IPS-18c (cell line): ENCODE results near the gene ADAMTS10.
"Not testable (repeated sequence)": the region's sequence is repeated elsewhere in the genome, so short reads cannot be mapped to it uniquely, and the experiment has no call there.

Experiments used
- H3K4me3 ChIP-seq: 2 replicates; pipeline ENCODE4 v1.7.0; 2013; ENCODE audit warnings: low read depth, mild to moderate bottlenecking, low read length, moderate library complexity; ENCODE audit not compliant: insufficient read depth
- H3K9me3 ChIP-seq: one replicate; pipeline ENCODE4 v1.6.1; 2013; ENCODE audit warnings: mild to moderate bottlenecking, low read length, moderate library complexity; ENCODE audit not compliant: control insufficient read depth, insufficient read depth

Gene ADAMTS10

DNA sequence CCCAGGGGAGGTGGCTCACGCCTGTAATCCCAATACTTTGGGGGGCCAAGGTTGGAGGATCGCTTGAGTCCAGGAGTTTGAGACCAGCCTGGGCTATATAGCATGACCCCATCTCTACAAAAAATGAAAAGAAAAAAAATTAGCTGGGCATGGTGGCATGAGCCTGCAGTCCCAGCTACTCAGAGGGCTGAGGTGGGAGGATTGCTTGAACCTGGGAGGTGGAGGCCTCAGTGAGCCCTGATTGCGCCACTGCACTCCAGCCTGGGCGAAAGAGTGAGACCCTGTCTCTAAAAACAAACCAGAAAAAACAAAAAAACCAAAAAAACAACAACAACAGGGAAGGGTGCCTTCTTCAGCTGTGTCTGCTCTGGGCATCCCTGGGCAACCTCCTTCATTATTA is 32.8 kb downstream of the ADAMTS10 start:
- Histone ChIP-seq H3K4me3 (no peak overlapping the region), H3K9me3 (no peaks in the 10 kb centered on the region)

- H3K9me3 ChIP-seq, result no peaks in the 10 kb centered on the region
- H3K4me3 ChIP-seq, result no peak within 1 kb of the TSS; the same call in 1 of the 2 replicates
Observed at GRCh38 chr19:8577247-8577646, 33.3 kb downstream of the ADAMTS10 start, which contains the start of gene MYO1F. Gene MYO1F, minus strand, starts transcription at chr19:8577442. Its CDS starts 133 bp downstream, at chr19:8577309.

DNA sequence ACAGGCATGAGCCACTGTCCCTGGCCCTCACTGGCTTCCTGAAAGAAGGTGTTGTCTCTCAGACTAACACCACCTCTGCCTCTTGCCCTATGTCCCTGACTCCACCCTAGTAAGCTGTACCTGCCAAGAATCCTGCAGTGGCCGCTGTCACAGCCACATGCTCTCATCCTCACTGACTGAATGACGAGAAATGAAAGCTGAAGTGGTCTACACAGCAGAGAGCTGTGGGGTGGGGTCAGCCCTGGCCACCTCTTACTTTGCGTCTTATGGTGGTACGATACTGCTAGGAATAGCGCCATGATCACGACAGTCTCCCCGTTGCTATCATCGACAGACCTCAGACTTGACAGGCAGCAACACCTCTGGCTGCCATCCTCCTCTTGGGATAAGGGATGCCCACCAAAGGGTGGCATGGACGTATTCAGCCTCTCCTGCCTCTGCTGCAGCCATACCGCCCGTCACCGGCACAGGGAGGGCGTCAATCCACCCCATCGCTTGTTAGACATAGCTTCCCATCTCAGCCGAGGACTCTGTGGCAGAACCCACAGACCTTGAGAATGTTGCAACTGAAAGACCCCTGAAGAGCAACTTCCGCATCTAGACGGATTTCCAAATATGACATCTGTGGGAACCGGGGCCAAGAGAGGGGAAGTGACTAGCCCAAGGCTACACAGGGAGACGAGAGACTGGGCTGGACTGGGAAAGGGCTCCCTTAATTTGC is 34.1 kb downstream of the ADAMTS10 start:
- Histone ChIP-seq H3K9me3 (no peaks in the 10 kb centered on the region), H3K4me3 (no peak overlapping the region; the same call in 1 of the 2 replicates)

GRCh38 chr19:8575467-8575997 is 35.0 kb downstream of the ADAMTS10 start:
- H3K9me3 ChIP-seq, result no peaks in the 10 kb centered on the region
- no peak overlapping the region for H3K4me3 ChIP-seq

GRCh38 chr19:8574619-8574922 is 35.9 kb downstream of the ADAMTS10 start:
- H3K4me3 ChIP-seq, H3K9me3 ChIP-seq: not testable (repeated sequence)

- Histone ChIP-seq H3K9me3 (no peaks in the 10 kb centered on the region), H3K4me3 (no peak overlapping the region)
Observed at GRCh38 chr19:8573316-8573715, 37.2 kb downstream of the ADAMTS10 start.

GRCh38 chr19:8571006-8571411 is 39.5 kb downstream of the ADAMTS10 start:
- no peaks in the 10 kb centered on the region for H3K9me3 ChIP-seq
- no peak overlapping the region for H3K4me3 ChIP-seq

- no peaks in the 10 kb centered on the region for H3K9me3 ChIP-seq
Observed at GRCh38 chr19:8569066-8569771, 41.3 kb downstream of the ADAMTS10 start.

GRCh38 chr19:8567522-8568172 is 42.9 kb downstream of the ADAMTS10 start:
- H3K4me3 ChIP-seq, result no peak overlapping the region
- H3K9me3 ChIP-seq, result no peaks in the 10 kb centered on the region

More at GRCh38 chr19:8569066-8569771, 41.3 kb downstream of the ADAMTS10 start:
- H3K4me3 ChIP-seq, result no peak overlapping the region

GRCh38 chr19:8566855-8567254 is 43.7 kb downstream of the ADAMTS10 start:
- no peak overlapping the region for H3K4me3 ChIP-seq

DNA sequence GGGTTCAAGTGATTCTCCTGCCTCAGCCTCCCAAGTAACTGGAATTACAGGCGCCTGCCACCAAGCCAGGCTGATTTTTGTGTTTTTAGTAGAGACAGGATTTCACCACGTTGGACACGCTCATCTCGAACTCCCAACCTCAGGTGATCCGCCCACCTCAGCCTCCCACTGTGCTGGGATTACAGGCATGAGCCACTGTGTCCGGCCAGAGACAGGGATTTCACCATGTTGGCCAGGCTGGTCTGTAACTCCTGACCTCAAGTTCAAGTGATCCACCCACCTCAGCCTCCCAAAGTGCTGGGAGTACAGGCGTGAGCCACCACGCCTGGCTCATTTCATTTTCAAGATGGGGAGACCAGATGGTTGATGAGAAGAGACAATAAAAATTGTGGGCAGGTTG is 45.6 kb downstream of the ADAMTS10 start:
- H3K9me3 ChIP-seq, H3K4me3 ChIP-seq: not testable (repeated sequence)

More at GRCh38 chr19:8566855-8567254, 43.7 kb downstream of the ADAMTS10 start:
- H3K9me3 ChIP-seq, result no peaks in the 10 kb centered on the region

- no peak overlapping the region for H3K4me3 ChIP-seq
- no peaks in the 10 kb centered on the region for H3K9me3 ChIP-seq
Observed at GRCh38 chr19:8561075-8561764, 49.3 kb downstream of the ADAMTS10 start.

DNA sequence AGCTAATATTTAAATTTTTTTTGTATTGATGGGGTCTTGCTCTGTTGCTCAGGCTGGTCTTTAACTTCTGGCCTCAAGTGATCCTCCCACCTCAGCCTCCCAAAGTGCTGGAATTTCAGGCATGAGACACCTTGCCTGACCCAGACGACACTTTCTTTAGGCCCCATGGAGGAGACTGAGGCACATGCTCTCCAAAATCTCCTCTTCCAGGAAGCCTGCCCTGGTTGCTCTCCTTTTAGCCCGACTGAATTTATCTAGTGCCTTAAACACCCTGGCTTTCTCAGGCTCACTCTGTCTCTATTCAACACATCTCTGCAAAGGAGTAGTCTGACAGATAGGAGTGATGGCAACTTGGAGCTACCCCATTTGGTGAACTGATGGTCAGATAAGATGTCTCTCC is 52.2 kb downstream of the ADAMTS10 start:
- Histone ChIP-seq H3K4me3 (no peak overlapping the region), H3K9me3 (peaks cover 2% of the 10 kb centered on the region)

DNA sequence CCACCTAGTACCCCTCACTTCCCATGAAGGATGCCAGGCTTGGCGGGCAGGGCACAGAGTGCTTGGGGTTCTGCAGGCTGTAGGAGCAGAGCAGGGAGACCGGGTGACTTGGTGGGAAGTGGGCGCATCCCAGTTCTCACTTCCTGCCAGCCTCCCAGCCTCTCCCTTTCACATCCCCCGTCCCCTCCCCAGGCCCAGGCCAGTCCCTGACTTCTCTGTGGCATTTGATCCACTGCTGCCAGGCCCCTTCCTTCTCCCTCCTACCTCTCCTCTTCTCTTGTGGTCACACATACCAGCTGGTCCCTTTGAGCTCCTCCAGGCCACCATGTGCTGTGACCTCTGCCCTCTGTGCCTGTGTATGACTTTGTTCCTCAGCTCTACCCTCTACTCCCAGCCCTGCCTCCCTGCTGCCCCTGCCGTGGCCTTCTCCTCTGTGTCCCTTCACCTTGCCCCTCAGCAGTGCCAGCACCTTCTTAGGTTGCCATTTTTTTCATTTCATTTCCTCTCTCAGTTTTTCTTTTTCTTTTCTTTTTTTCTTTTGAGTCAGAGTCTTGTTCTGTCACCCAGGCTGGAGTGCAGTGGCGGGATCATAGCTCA is 52.8 kb downstream of the ADAMTS10 start:
- no peak overlapping the region for H3K4me3 ChIP-seq
- peaks cover 2% of the 10 kb centered on the region for H3K9me3 ChIP-seq

DNA sequence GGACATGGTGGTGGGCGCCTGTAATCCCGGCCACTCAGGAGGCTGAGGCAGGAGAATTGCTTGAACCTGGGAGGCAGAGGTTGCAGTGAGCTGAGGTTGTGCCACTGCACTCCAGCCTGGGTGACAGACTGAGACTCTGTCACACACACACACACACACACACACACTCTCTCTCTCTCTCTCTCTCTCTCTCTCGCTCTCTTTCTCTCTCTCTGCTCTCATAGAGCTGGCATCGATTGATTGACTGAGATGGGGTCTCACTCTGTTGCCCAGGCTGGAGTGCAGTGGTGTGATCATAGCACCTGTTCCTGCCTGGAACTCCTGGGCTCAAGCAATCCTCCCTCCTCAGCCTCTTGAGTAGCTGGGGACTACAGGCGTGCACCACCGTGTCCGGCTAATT is 56.8 kb downstream of the ADAMTS10 start:
- H3K9me3 ChIP-seq, H3K4me3 ChIP-seq: not testable (repeated sequence)

- Histone ChIP-seq H3K4me3 (no peak overlapping the region), H3K9me3 (peaks cover 2% of the 10 kb centered on the region)
Observed at GRCh38 chr19:8552810-8553209, 57.7 kb downstream of the ADAMTS10 start.

- Histone ChIP-seq H3K4me3 (no peak overlapping the region), H3K9me3 (peaks cover 2% of the 10 kb centered on the region)
Observed at GRCh38 chr19:8550070-8550469, 60.4 kb downstream of the ADAMTS10 start.
